Activated CD4-positive, alpha-beta T cell treated with anti-CD3 and anti-CD28 coated beads, Interleukin-2, amount 50 U/mL, for 1 hour (primary cell): ENCODE data around the gene DEFB108B.
"Not testable (repeated sequence)": the region's sequence is repeated elsewhere in the genome, so short reads cannot be mapped to it uniquely, and the experiment has no call there.

Experiments
- DNase-seq: peaks from one replicate; pipeline ENCODE4 v3.0.0-alpha.2; 2020

DEFB108B gene

GRCh38 chr11:71832811-71833210, at the start of gene DEFB108B:
Gene DEFB108B (plus strand): TSS chr11:71833200. CDS start chr11:71833200, 0 bp downstream.
- not testable (repeated sequence) for DNase-seq

GRCh38 chr11:71786114-71786847, 46.7 kb upstream of the DEFB108B start:
- not testable (repeated sequence) for DNase-seq

DNA sequence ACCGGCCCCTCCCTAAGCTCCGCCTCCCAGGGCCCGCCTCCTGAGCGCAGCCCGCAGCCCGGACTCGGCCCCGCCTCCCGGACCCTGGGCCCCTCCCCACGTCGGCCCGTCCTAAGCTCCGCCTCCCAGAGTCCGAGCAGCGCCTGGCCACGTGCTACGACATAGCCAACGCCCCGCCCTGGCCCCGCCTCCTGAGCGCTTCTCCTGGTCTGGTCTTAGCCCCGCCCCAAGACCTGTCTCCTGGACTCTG, 46.2 kb upstream of the DEFB108B start:
- peak; percentile 98 for DNase-seq

DNA sequence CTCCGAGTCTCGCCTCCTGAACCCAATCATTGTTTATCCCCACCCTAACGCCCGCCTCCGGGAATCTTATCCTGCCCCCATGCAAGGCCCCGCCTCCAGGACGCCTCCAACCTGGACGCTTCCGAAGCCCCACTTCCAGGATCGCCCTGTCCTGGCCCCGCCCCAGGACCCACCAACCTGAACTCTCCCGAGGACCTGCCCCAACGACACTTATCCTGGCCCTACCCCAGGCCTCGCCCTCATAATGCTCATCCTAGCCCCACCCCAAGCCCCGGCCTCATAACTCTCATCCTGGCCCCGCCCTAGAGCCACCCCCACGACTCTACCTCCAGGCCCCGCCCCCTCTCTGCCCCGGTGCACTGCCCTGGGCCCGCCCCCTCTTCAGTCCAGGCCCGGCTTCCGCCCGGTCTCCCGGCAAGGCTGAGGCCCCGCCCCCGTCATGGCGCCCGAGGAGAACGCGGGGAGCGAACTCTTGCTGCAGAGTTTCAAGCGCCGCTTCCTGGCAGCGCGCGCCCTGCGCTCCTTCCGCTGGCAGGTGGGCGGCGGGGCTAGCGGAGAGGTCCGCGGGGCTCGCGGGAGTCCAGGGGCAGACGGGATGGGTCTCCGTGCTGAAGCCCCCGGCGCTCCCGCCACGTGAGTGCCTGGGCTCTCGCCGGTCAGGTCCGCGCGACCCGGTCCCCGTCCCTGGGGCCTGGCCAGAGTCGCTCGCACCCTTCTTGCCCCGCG, 45.7 kb upstream of the DEFB108B start:
- peak; percentile 96 for DNase-seq

- not testable (repeated sequence) for DNase-seq
These were observed 45.1 kb upstream of the DEFB108B start for GRCh38 chr11:71787824-71788454.

DNA sequence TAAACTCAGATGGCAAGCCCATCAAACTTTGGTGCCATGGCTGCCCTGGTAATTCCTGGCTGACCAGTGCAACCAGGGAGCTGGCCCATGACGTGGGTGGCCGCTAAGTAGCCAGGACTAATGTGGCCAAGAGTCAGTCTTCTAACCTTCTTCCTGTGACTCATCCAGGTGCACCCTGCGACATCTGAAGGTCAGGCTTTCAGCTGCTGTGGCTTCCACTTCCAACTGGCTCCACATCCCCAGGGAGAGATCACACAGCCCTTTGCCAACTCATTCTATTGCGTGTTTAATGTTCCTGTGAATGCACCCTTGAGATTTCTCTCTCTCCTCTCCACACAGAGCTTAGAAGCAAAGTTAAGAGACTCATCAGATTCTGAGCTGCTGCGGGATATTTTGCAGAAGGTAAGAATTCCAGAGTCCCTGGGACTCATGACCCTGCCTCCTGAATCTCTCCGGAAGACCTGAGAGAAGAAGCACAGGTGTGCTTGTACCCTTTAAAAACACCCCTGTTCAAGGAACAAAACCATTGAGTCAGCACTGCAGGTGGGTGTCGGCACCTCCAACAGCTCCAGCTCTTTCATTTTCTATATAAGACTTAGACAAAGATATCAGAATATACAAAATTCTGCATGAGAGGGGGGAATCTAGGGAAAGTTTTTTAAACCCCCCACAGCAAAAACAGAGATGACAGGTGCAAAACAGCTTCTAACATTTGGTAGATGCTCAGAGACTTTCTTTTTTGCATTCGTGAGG, 43.4 kb upstream of the DEFB108B start:
- DNase-seq, result not testable (repeated sequence)

DNA sequence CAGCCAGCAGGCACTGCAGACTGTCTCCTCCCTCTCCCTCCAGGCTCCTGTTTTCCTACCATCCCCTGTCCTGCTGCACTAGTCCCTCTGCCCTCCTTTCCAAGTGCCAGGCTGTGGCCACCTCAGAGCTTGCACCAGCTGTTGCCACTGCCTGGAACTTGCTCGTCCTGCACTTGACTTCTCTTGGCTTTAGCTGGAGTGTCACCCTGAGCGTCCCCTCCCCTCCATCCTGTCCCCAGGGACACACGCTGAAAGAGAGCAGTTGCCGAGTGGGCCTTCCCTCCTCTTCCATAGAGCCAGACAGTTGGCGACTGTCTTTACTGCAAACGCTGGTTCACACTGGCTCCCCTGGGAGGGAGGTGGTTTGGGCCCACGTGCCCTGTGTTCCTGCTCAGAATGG, 41.9 kb upstream of the DEFB108B start:
- not testable (repeated sequence) for DNase-seq

DNA sequence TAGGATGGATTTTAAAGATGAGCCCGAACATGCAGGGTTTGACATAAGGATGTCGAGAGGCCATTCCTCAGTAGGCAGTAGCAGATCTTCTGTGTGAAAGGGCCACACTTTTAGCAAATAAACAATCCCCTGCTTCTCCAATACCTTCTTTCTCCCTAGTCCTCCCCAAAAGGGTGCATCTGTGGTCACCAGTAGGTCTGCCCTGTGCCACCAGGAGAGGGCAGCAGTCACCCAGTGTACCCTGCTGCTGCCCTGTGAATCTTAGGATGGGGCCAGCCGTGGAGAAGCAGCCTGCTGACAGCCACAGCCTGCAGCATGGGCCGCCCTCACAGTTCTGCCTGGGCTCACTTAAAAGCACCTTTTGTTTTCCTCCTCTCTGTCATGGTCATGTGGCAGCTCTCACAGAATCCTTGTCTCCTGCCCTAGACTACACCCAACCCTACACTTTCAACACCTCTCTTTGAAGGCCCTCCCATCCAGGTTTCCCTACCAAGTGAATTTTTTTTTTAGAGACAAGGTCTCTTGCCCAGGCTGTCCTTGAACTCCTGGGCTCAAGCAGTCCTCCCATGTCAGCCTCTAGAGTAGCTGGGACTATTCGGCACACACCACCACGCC, 40.3 kb upstream of the DEFB108B start:
- DNase-seq, result peak; percentile 60

GRCh38 chr11:71794386-71795040, 38.5 kb upstream of the DEFB108B start:
- not testable (repeated sequence) for DNase-seq

DNA sequence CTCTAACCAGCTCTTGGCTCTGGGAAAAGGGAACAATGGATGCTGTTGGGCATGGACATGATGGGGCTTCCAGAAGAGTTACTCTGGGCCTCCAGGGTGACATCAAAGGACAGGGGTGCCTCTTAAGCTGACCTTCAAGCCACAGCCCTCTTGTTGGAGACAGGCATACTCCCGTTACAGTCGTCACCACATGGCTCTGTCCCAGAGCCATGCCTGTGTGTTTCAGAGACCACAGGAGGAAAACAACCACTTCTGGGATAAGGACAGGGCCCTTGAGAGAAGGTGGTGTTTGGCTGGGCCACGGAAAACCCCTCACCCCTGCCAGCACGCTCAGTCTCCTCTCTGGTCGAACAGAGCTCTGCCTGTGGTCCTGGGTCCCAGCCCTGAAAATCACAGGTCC, 37.8 kb upstream of the DEFB108B start:
- not testable (repeated sequence) for DNase-seq

- not testable (repeated sequence) for DNase-seq
These were observed 37.0 kb upstream of the DEFB108B start for GRCh38 chr11:71796016-71796415.

GRCh38 chr11:71796781-71797180, 36.2 kb upstream of the DEFB108B start:
- not testable (repeated sequence) for DNase-seq

DNA sequence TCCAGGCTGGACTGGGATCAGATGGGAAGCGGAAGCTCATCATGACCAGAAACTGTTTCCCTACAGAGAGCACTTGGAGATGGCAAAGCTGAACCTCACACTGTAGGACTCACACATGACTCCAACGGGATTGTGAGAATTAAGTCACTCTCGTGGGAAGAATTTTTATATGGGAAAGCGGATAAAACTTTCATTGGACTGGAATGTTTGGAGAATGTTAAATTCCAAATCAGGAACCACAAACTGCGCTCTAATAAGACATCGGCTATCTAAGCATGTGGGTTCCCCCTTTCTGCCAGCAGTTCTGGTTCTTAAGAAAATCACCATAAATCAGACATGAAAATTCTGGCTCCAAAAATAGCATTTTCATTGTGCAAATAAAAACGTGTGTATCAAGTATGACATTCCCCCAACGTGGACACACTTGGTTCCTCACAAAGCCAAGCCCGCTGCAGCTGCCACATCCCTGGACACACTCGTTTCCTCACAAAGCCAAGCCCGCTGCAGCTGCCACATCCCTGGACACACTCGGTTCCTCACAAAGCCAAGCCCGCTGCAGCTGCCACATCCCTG, 33.4 kb upstream of the DEFB108B start:
- DNase-seq, result not testable (repeated sequence)

- DNase-seq, result peak; percentile 89
These were observed 32.6 kb upstream of the DEFB108B start for GRCh38 chr11:71800335-71800953.

DNA sequence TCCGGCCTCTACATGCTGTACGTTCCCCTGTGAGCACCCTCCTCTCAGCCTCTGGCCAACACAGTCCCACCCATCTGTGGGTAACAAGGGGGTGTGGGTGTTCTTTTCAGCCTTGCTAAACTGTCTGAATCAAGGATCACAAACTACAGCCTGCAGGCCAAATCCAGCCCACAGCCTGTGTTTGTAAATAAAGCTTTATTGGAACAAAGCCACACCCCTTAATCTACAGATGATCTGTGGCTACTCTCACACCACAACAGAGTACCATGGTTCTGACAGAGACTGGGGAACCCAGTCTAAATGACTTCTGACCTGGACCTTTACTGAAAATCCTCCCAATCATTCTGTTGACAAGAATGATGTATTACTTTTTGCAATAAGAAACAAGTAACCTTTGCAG, 32.0 kb upstream of the DEFB108B start:
- DNase-seq, result not testable (repeated sequence)

- DNase-seq, result not testable (repeated sequence)
These were observed 30.1 kb upstream of the DEFB108B start for GRCh38 chr11:71802874-71803273.

GRCh38 chr11:71804158-71804947, 28.6 kb upstream of the DEFB108B start:
- not testable (repeated sequence) for DNase-seq

DNA sequence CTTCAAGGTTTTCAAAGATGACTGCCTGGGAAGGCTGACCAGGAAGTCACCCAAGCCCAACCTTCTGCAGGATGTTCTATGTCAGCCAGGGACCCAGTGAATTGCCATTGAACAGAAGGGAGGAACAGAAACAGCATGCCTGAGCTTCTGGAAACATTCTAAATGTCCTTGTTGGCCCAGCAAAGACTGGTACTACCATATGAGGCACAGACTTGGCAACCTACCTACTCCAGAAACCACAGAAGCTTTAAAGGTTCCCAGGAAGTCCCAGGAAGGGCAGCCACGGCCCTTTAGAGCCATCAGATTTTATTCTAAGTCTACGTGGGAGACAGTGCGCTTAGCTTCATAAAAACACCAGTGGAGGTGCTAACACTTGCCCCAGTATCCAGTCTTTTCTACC, 20.5 kb upstream of the DEFB108B start:
- DNase-seq, result not testable (repeated sequence)

- peak; percentile 78 for DNase-seq
These were observed 19.3 kb upstream of the DEFB108B start for GRCh38 chr11:71813481-71814355.
